SK-N-SH (cell line): Measurements from ENCODE around the gene ATF2.

Source experiments
- EP300 ChIP-seq, 2 experiments: IDR thresholded peaks; 2 replicates each; pipeline versions ENCODE4 v1.4.0 to v1.6.1; 2012; ENCODE audit warnings: borderline replicate concordance in 1 of 2, low read depth in 1 of 2, low read length in 1 of 2
- TF ChIP-seq, protein P1 (sequence below): fragments of 200-600 bp; sonication (generic); IDR thresholded peaks from 2 replicates; pipeline ENCODE4 v1.6.1; 2017; ENCODE audit warnings: antibody characterized with exemption, mild to moderate bottlenecking, moderate library complexity

DNA sequence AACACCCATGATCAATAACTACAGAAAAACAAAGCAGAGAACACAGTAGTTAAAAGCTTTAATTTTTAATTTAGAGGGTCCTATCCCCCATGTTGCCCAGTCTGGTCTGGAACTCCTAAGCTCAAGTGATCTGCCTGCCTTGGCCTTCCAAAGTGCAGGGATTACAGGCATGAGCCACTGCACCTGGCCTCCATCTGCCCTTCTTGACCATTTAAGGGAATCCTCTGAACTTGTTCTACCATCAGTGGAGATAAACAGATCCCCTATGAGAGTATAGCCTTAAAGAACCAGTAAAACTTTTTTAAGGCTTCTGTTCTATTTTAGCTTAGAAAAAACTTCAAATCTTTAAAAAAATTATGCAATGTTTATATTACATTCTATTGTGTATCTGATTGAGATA lies 27.0 kb upstream of the ATF2 start:
- TF ChIP-seq, protein P1, sequence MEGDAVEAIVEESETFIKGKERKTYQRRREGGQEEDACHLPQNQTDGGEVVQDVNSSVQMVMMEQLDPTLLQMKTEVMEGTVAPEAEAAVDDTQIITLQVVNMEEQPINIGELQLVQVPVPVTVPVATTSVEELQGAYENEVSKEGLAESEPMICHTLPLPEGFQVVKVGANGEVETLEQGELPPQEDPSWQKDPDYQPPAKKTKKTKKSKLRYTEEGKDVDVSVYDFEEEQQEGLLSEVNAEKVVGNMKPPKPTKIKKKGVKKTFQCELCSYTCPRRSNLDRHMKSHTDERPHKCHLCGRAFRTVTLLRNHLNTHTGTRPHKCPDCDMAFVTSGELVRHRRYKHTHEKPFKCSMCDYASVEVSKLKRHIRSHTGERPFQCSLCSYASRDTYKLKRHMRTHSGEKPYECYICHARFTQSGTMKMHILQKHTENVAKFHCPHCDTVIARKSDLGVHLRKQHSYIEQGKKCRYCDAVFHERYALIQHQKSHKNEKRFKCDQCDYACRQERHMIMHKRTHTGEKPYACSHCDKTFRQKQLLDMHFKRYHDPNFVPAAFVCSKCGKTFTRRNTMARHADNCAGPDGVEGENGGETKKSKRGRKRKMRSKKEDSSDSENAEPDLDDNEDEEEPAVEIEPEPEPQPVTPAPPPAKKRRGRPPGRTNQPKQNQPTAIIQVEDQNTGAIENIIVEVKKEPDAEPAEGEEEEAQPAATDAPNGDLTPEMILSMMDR: no peak
- no peak for TF ChIP-seq EP300 (IDR thresholded peaks at IDR 0.05; ENCODE audit: borderline replicate concordance in 1 of 2, low read depth in 1 of 2, low read length in 1 of 2)
